HCT116 (cell line): ENCODE data around the gene PTPN22. TPM values are rescaled to one million over a fixed set of nuclear protein-coding genes. Genes with fewer than 3 reads are reported as not detected.

ENCODE experiments used
- ATAC-seq: fragments of 200-7000 bp; cut with Tn5 transposase; 2 replicates; pipeline ENCODE4 v1.9.1; 2020; ENCODE audit warnings: mild to moderate bottlenecking, moderate library complexity
- BruUV-seq: library from RNA; stranded (reverse); fragments of 400-500 nt; replicated peaks from 2 replicates; lab custom pipeline; 2021; lab: Mats Ljungman, UMichigan
- CTCF ChIA-PET: fragments of 300-600 bp; sonication (Branson Sonifier 250); formaldehyde crosslinking; loops from one replicate; lab custom pipeline; 2021; ENCODE audit warnings: antibody characterized with exemption; lab: Charles Lee
- POLR2A ChIA-PET: fragments of 300-600, 350-600 bp; sonication (Branson Sonifier 250); formaldehyde crosslinking; loops from one replicate; lab custom pipeline; 2021; ENCODE audit warnings: antibody characterized with exemption; lab: Charles Lee
- RAD21 ChIA-PET, 2 experiments: fragments of 300-600 bp; sonication (Branson Sonifier 250); formaldehyde crosslinking; loops; one replicate each; lab custom pipeline; 2023; ENCODE audit warnings: low total read pairs in 2 of 2; ENCODE audit not compliant: uncharacterized antibody in 2 of 2, unreplicated experiment in 2 of 2, low non-redundant PET in 1 of 2; lab: Charles Lee
- DNase-seq: peaks from one replicate; pipeline ENCODE4 v3.0.0-alpha.2; 2010; ENCODE audit warnings: low read depth, low spot score
- H2AFZ ChIP-seq: fragments of 200-600 bp; shearing (Covaris generic), sonication (generic); 2 replicates; pipeline ENCODE4 v1.6.1; 2017; ENCODE audit warnings: low read depth, mixed run types, mixed read lengths, antibody characterized with exemption, low read length; ENCODE audit not compliant: poor library complexity, severe bottlenecking
- H3K27ac ChIP-seq: 2 replicates; pipeline ENCODE4 v1.5.1; 2012; ENCODE audit warnings: low read depth, low read length
- H3K27me3 ChIP-seq: fragments of 200-600 bp; sonication (generic); 2 replicates; pipeline ENCODE4 v1.6.1; 2016; ENCODE audit warnings: mixed run types, low read length, mixed read lengths; ENCODE audit not compliant: insufficient read depth
- H3K36me3 ChIP-seq, 2 experiments: fragments of 200-500 bp in 1 of 2; fragments of 200-600 bp in 1 of 2; sonication (Bioruptor generic) in 1 of 2; sonication (generic) in 1 of 2; 2 replicates each; pipeline versions ENCODE4 v1.5.1 to v1.6.1; 2014 to 2016; ENCODE audit warnings: low read length in 2 of 2, inconsistent platforms in 1 of 2, mixed read lengths in 1 of 2, mixed run types in 1 of 2; ENCODE audit not compliant: insufficient read depth in 2 of 2, control insufficient read depth in 1 of 2
- H3K4me1 ChIP-seq, 2 experiments: fragments of 200-600 bp in 1 of 2; sonication (generic) in 1 of 2; 2 replicates each; pipeline versions ENCODE4 v1.5.1 to v1.6.1; 2012 to 2017; ENCODE audit warnings: low read length in 2 of 2, inconsistent platforms in 1 of 2, mild to moderate bottlenecking in 1 of 2, mixed read lengths in 1 of 2, mixed run types in 1 of 2, moderate library complexity in 1 of 2; ENCODE audit not compliant: insufficient read depth in 2 of 2, control insufficient read depth in 1 of 2
- H3K4me2 ChIP-seq: fragments of 200-600 bp; sonication (generic); 2 replicates; pipeline ENCODE4 v1.6.1; 2017; ENCODE audit warnings: mixed run types, low read length, mixed read lengths
- H3K4me3 ChIP-seq, 2 experiments: fragments of 200-600 bp in 1 of 2; sonication (generic) in 1 of 2; replicated peaks in 1 of 2; 2 replicates each; pipeline ENCODE4 v1.5.1; 2011 to 2016; ENCODE audit warnings: low read length in 2 of 2, control low read depth in 1 of 2, low read depth in 1 of 2, mild to moderate bottlenecking in 1 of 2, mixed read lengths in 1 of 2, mixed run types in 1 of 2
- H3K79me2 ChIP-seq: fragments of 200-600 bp; sonication (generic); 2 replicates; pipeline ENCODE4 v1.6.1; 2017; ENCODE audit warnings: mild to moderate bottlenecking, mixed run types, low read length, moderate library complexity, mixed read lengths; ENCODE audit not compliant: insufficient read depth
- H3K9ac ChIP-seq: fragments of 200-600 bp; sonication (generic); 2 replicates; pipeline ENCODE4 v1.6.1; 2016; ENCODE audit warnings: low read length, mixed read lengths
- H3K9me2 ChIP-seq: fragments of 200-600 bp; sonication (generic), shearing (Covaris generic); 2 replicates; pipeline ENCODE4 v1.6.1; 2017; ENCODE audit warnings: mixed run types, mild to moderate bottlenecking, moderate library complexity; ENCODE audit not compliant: insufficient read depth
- H3K9me3 ChIP-seq, 2 experiments: fragments of 200-500 bp in 1 of 2; fragments of 200-600 bp in 1 of 2; sonication (Bioruptor generic) in 1 of 2; sonication (generic) in 1 of 2; 2 replicates each; pipeline ENCODE4 v1.6.1; 2014 to 2017; ENCODE audit warnings: low read length in 2 of 2, mixed read lengths in 2 of 2, inconsistent platforms in 1 of 2, low read depth in 1 of 2, mild to moderate bottlenecking in 1 of 2, mixed run types in 1 of 2, moderate library complexity in 1 of 2; ENCODE audit not compliant: control insufficient read depth in 1 of 2, insufficient read depth in 1 of 2
- H4K20me1 ChIP-seq: fragments of 200-600 bp; sonication (generic), shearing (Covaris generic); 2 replicates; pipeline ENCODE4 v1.6.1; 2017; ENCODE audit warnings: mixed run types, mild to moderate bottlenecking, moderate library complexity; ENCODE audit not compliant: insufficient read depth
- ELF1 ChIP-seq: IDR thresholded peaks from 2 replicates; pipeline ENCODE4 v1.6.1; 2012; ENCODE audit warnings: low read depth, borderline replicate concordance
- EZH2phosphoT487 ChIP-seq: fragments of 200-600 bp; IDR thresholded peaks from 2 replicates; pipeline ENCODE4 v1.6.1; 2018; ENCODE audit warnings: antibody characterized with exemption, borderline replicate concordance
- FOSL1 ChIP-seq: IDR thresholded peaks from 2 replicates; pipeline ENCODE4 v1.6.1; 2012; ENCODE audit warnings: low read depth
- JUND ChIP-seq: IDR thresholded peaks from 2 replicates; pipeline ENCODE4 v1.6.1; 2012
- intact Hi-C: fragments of 100-400 bp; cut with micrococcal nuclease; formaldehyde crosslinking; loops from 2 replicates; pipeline ENCODE4 v1.10.0; 2022
- total RNA-seq: library from RNA; stranded (reverse); gene quantifications from one replicate; pipeline ENCODE4 v1.2.1, GENCODE V29; 2021; ENCODE audit not compliant: unreplicated experiment
- TF ChIP-seq, protein P1 (sequence below): IDR thresholded peaks from 2 replicates; pipeline ENCODE4 v1.6.1; 2012; ENCODE audit warnings: low read depth

Gene PTPN22
- total RNA-seq, 1 experiment from 2014 or later: 0.17 TPM

- TF ChIP-seq, protein P1, sequence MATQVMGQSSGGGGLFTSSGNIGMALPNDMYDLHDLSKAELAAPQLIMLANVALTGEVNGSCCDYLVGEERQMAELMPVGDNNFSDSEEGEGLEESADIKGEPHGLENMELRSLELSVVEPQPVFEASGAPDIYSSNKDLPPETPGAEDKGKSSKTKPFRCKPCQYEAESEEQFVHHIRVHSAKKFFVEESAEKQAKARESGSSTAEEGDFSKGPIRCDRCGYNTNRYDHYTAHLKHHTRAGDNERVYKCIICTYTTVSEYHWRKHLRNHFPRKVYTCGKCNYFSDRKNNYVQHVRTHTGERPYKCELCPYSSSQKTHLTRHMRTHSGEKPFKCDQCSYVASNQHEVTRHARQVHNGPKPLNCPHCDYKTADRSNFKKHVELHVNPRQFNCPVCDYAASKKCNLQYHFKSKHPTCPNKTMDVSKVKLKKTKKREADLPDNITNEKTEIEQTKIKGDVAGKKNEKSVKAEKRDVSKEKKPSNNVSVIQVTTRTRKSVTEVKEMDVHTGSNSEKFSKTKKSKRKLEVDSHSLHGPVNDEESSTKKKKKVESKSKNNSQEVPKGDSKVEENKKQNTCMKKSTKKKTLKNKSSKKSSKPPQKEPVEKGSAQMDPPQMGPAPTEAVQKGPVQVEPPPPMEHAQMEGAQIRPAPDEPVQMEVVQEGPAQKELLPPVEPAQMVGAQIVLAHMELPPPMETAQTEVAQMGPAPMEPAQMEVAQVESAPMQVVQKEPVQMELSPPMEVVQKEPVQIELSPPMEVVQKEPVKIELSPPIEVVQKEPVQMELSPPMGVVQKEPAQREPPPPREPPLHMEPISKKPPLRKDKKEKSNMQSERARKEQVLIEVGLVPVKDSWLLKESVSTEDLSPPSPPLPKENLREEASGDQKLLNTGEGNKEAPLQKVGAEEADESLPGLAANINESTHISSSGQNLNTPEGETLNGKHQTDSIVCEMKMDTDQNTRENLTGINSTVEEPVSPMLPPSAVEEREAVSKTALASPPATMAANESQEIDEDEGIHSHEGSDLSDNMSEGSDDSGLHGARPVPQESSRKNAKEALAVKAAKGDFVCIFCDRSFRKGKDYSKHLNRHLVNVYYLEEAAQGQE: no peak
- no peak for TF ChIP-seq ELF1
- TF ChIP-seq EZH2phosphoT487: no peak
- no peak for TF ChIP-seq FOSL1
Observed at GRCh38 chr1:113918243-113918642, 46.7 kb upstream of the PTPN22 start (continued).

DNA sequence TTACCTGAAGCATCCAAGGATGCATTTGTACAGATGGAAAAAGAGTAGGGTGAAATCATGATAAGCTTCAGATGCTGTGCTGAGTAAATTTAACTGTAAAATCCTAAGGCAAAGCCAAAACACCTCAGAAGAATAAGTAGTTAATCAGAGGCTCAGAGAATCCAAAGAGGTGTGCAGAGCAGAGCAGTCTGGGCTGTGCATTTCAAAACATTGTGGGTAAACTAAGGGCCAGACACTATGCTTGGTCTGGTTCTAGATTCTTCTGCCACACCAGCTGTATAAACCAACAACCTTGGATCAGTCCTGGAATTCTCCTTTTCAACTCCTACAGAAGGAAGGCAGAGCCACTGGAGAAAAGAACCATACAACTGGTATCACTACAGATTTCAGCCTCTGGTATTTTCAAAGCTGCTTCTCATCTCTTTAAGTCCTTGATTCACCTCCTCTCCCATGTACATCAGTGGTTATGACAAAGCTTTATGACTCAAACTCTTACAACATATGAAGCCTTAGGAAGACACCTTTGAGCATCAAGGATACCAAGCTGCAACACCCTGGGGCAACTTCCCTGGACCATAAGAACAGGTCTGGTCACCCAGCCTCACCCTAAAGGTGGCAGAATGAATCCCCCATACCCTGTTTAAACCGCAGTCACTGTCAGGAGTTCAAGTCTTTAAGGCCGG is 46.0 kb upstream of the PTPN22 start:
- H3K79me2 ChIP-seq: no peaks in the 10 kb centered on the region
- DNase-seq (no peak), ATAC-seq (no peak)
- ChIA-PET POLR2A (interaction anchor here (1.9 kb wide), 1 partner anchor 11 kb away, joined by 5 read pairs; no protein-coding TSS in a partner anchor), CTCF (no interaction called here), RAD21 (no interaction called here)
- no peaks in the 10 kb centered on the region for H3K27me3 ChIP-seq
- H3K27ac ChIP-seq: no peak overlapping the region
- no peaks in the 10 kb centered on the region for H3K4me1 ChIP-seq
- no peaks in the 10 kb centered on the region for H3K9me3 ChIP-seq
- no TSS peak for BruUV-seq
- H3K9ac ChIP-seq: no peak overlapping the region
- H4K20me1 ChIP-seq: no peaks in the 10 kb centered on the region
- H3K4me3 ChIP-seq: no peak overlapping the region
- H2AFZ ChIP-seq: no peak overlapping the region
- intact Hi-C loops: no loop called here
- H3K36me3 ChIP-seq: no peaks in the 10 kb centered on the region
- H3K4me2 ChIP-seq: no peak overlapping the region
- TF ChIP-seq FOSL1: no peak
- no peak for TF ChIP-seq JUND
- no peaks in the 10 kb centered on the region for H3K9me2 ChIP-seq
